ENCODE results near the gene RAB26.

The RAB26 gene

GRCh38 chr16:2178321-2179106, 30.1 kb downstream of the RAB26 start:
- DNase-seq (ENCODE audit: low read depth in 2 of 2) = peak in 1 of 2 donors; percentile 44

GRCh38 chr16:2179107-2179501, 30.7 kb downstream of the RAB26 start:
- DNase-seq (ENCODE audit: low read depth in 2 of 2) = no peak

GRCh38 chr16:2179576-2179975, 31.2 kb downstream of the RAB26 start:
- no peak for DNase-seq (ENCODE audit: low read depth in 2 of 2)

GRCh38 chr16:2180461-2180860, 32.0 kb downstream of the RAB26 start:
- DNase-seq (ENCODE audit: low read depth in 2 of 2) = no peak

- no peak for DNase-seq (ENCODE audit: low read depth in 2 of 2)
Measured at GRCh38 chr16:2180962-2181923, 32.8 kb downstream of the RAB26 start.

- no peak for DNase-seq (ENCODE audit: low read depth in 2 of 2)
Measured at GRCh38 chr16:2181952-2182351, 33.5 kb downstream of the RAB26 start.

- DNase-seq (ENCODE audit: low read depth in 2 of 2) = no peak
Measured at GRCh38 chr16:2183671-2184070, 35.2 kb downstream of the RAB26 start.

GRCh38 chr16:2184346-2184745, 35.9 kb downstream of the RAB26 start:
- DNase-seq (ENCODE audit: low read depth in 2 of 2) = no peak

GRCh38 chr16:2184962-2185361, 36.5 kb downstream of the RAB26 start:
- DNase-seq (ENCODE audit: low read depth in 2 of 2) = no peak

GRCh38 chr16:2186064-2186463, 37.6 kb downstream of the RAB26 start:
- DNase-seq (ENCODE audit: low read depth in 2 of 2) = no peak

GRCh38 chr16:2186505-2186904, 38.1 kb downstream of the RAB26 start:
- no peak for DNase-seq (ENCODE audit: low read depth in 2 of 2)

GRCh38 chr16:2187212-2187611, 38.8 kb downstream of the RAB26 start:
- no peak for DNase-seq (ENCODE audit: low read depth in 2 of 2)

- DNase-seq (ENCODE audit: low read depth in 2 of 2) = no peak
Measured at GRCh38 chr16:2188395-2188794, 40.0 kb downstream of the RAB26 start.

GRCh38 chr16:2189252-2189893, 40.9 kb downstream of the RAB26 start:
- DNase-seq (ENCODE audit: low read depth in 2 of 2) = no peak

GRCh38 chr16:2190002-2190658, 41.7 kb downstream of the RAB26 start:
- no peak for DNase-seq (ENCODE audit: low read depth in 2 of 2)

GRCh38 chr16:2190659-2191445, 42.4 kb downstream of the RAB26 start:
- no peak for DNase-seq (ENCODE audit: low read depth in 2 of 2)

- no peak for DNase-seq (ENCODE audit: low read depth in 2 of 2)
Measured at GRCh38 chr16:2191446-2191706, 43.0 kb downstream of the RAB26 start.

GRCh38 chr16:2194166-2194834, 45.9 kb downstream of the RAB26 start:
- DNase-seq (ENCODE audit: low read depth in 2 of 2) = no peak

- no peak for DNase-seq (ENCODE audit: low read depth in 2 of 2)
Measured at GRCh38 chr16:2194852-2195321, 46.5 kb downstream of the RAB26 start.

GRCh38 chr16:2195322-2196161, 47.1 kb downstream of the RAB26 start:
- no peak for DNase-seq (ENCODE audit: low read depth in 2 of 2)
